Erythroblast (primary cell): Measurements from ENCODE around the gene DMAC1.
A peak's percentile ranks its signal among the peaks of the same experiment; 100 is the strongest.

ENCODE experiments used
- DNase-seq, 2 experiments: peaks; one replicate each; lab custom pipeline; 2025; lab: John Stamatoyannopoulos, UW
- GATA1 ChIP-seq: IDR thresholded peaks from 2 replicates; pipeline ENCODE4 v1.6.1; 2011; ENCODE audit warnings: low read depth, mild to moderate bottlenecking, control low read depth, low read length, moderate library complexity
- POLR2A ChIP-seq: IDR thresholded peaks from 2 replicates; pipeline ENCODE4 v1.6.1; 2011; ENCODE audit warnings: mild to moderate bottlenecking, low read length

Gene DMAC1

DNA sequence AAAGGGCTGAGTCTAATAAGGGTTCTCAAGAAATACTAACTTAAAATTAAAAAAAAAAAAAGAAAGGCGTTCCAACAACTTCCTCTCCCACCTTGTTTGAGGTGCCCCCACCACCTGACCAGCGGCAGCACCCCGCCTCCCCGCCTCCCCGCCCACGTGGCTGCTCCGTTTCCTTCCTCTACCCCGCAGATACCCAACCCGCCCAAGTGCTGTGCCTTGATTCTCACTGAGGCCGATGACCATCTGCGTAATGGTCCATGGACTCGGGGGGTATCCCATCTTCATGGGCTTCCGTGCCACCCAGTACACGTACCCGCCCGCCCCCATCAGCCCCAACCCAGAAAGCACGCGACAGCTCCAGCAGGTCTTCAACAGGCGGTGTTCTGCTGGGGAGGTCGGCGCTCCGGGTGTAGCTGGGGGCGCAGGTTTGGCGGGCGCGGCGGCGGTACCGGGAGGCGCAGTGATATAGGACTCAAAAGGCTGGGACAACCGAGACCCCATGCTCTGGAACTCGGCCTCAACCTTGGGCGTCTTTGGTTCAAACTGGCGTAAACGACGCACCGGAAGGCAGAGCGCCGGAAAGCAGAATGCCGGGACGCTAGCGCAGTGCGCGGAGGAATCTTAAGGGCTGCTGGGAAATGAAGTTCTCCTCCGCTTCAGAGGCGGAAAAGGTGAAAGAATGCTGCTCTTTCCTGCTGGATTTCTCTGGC, at the start of gene DMAC1:
Gene DMAC1, minus strand, starts transcription at position 545 of the 710 bp plus-strand sequence. Its CDS starts 44 bp downstream, at position 501.
- DNase-seq = peak; percentile 75 to 84
- peak; percentile 55 for TF ChIP-seq POLR2A
- TF ChIP-seq GATA1 = no peak

GRCh38 chr9:7849362-7849761, 49.8 kb upstream of the DMAC1 start:
- TF ChIP-seq POLR2A (no peak), GATA1 (no peak)
- no peak for DNase-seq

DNA sequence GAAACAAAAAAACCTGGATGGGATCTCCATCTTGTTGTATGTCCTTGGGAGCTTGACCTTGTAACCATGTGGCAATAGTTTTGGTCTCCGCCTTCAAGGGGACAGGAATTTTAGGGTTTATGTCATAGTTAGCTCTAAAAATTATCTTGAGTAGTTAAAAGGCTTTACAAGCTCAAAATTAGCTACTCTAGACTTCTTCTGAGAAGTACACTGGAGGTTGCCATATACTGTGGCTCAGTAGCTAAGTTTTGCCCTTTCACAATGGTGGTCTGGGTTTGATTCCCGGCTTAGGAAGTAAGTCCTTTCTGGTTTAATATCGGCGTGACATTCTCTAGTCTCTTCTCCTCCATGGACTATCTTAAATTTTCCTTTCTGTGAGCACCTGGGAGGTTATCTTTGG, 48.9 kb upstream of the DMAC1 start:
- no peak for DNase-seq

DNA sequence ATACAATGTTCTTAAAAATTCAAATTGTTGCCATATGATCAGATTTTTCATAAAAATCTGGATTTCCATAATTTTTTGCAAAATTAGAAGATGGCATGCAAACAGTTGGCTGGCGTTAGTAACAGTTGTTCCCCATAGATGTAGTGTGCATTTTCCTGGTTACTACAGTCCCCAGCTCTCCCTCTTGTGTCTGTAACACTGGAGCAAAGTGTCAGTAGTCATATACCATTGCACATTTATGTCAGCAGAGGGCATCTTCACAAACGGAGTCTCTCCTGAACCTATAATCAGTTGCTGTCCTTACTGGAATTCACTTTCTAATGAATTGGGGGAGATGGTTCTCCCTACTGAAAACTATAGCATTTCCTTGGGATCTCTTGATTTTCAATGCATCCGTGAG, 44.7 kb upstream of the DMAC1 start:
- DNase-seq = peak in 1 of 2 experiments; percentile 2
- no peak for TF ChIP-seq POLR2A
- no peak for TF ChIP-seq GATA1

More for the DNA sequence above, 48.9 kb upstream of the DMAC1 start:
- TF ChIP-seq POLR2A = no peak

GRCh38 chr9:7841831-7842230, 42.3 kb upstream of the DMAC1 start:
- TF ChIP-seq GATA1 (no peak), POLR2A (no peak)

GRCh38 chr9:7834531-7834930, 35.0 kb upstream of the DMAC1 start:
- TF ChIP-seq POLR2A (no peak), GATA1 (no peak)

More at GRCh38 chr9:7841831-7842230, 42.3 kb upstream of the DMAC1 start:
- no peak for DNase-seq

GRCh38 chr9:7828334-7828733, 28.8 kb upstream of the DMAC1 start:
- no peak for DNase-seq
- no peak for TF ChIP-seq POLR2A
- no peak for TF ChIP-seq GATA1

More at GRCh38 chr9:7834531-7834930, 35.0 kb upstream of the DMAC1 start:
- DNase-seq = no peak

GRCh38 chr9:7827792-7828191, 28.2 kb upstream of the DMAC1 start:
- no peak for DNase-seq
- TF ChIP-seq GATA1 (no peak), POLR2A (no peak)

- DNase-seq = no peak
- TF ChIP-seq POLR2A (no peak), GATA1 (no peak)
Observed at GRCh38 chr9:7827056-7827455, 27.5 kb upstream of the DMAC1 start.

GRCh38 chr9:7823651-7824050, 24.1 kb upstream of the DMAC1 start:
- TF ChIP-seq GATA1 (no peak), POLR2A (no peak)
- DNase-seq = no peak

DNA sequence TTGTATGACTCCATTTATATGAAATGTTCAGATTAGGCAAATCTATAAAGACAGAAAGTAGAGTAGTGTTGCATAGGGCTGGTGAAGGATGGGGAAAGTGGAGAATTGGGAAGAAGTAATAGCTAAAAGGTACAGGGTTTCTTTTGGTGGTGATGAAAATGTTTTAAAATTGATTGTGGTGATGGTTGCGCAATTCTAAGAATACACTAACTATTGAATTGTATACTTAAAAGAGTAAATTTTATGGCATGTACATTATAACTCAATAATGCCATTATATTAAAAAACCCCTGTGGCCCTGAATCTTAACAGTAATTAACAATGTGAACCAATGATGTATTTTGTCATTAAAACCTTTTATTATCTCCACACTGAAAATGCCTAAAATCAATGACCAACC, 20.4 kb upstream of the DMAC1 start:
- TF ChIP-seq GATA1 = no peak
- no peak for TF ChIP-seq POLR2A
- DNase-seq = no peak

DNA sequence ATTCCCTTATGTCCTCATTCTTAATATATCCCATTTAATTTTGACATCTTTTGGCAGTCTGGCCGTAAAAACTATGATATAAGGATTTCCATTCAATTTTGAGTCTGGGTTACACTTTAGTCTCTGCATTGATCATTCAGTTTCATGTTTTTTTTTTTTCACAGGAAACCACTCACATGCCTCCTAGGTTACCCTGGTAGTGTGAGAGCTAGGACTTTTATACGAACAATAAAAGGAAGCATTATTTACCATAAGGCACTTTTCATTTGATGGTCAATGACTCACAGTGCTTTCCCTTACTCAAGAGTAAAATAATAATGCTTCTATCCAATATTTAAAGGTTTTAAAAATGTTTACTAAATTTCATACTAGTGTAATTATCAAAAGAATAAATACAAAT, 16.4 kb upstream of the DMAC1 start:
- no peak for DNase-seq
- TF ChIP-seq POLR2A = no peak

GRCh38 chr9:7813030-7813429, 13.5 kb upstream of the DMAC1 start:
- DNase-seq = no peak
- TF ChIP-seq GATA1 (no peak), POLR2A (no peak)

GRCh38 chr9:7811677-7812076, 12.1 kb upstream of the DMAC1 start:
- no peak for DNase-seq
- TF ChIP-seq GATA1 (no peak), POLR2A (no peak)

- TF ChIP-seq GATA1 = no peak
- TF ChIP-seq POLR2A = no peak
- DNase-seq = no peak
Observed at GRCh38 chr9:7802666-7803065, 3.1 kb upstream of the DMAC1 start.

GRCh38 chr9:7799944-7800285, 337 bp upstream of the DMAC1 start:
- peak in 1 of 2 experiments; percentile 37 for DNase-seq
- TF ChIP-seq GATA1 (no peak), POLR2A (no peak)

GRCh38 chr9:7794196-7794595, 5.4 kb downstream of the DMAC1 start:
- TF ChIP-seq GATA1 = no peak
- TF ChIP-seq POLR2A = no peak
- DNase-seq = no peak
